Esophagus muscularis mucosa (tissue), 4 donors: ENCODE results near the gene CAMK1. TPM values are rescaled to one million over a fixed set of nuclear protein-coding genes. Genes with fewer than 3 reads are reported as not detected.

Source experiments
- DNase-seq: peaks from one replicate; pipeline ENCODE4 v3.0.0-alpha.2; 2017; ENCODE audit errors: extremely low spot score
- H3K27ac ChIP-seq, 4 donors: fragments of 200-600 bp; sonication (generic); replicated peaks in 1 of 4; 1 replicate in 3 of 4; 2 replicates in 1 of 4; pipeline ENCODE4 v1.5.1; 2016 to 2019; ENCODE audit warnings: mild to moderate bottlenecking in 1 of 4
- H3K27me3 ChIP-seq, 4 donors: fragments of 200-600 bp; sonication (generic); one replicate each; pipeline versions ENCODE4 v1.5.1 to v1.6.0; 2016 to 2019
- H3K36me3 ChIP-seq, 4 donors: fragments of 200-600 bp; sonication (generic); one replicate each; pipeline ENCODE4 v1.5.1; 2016 to 2019
- H3K4me1 ChIP-seq, 4 donors: fragments of 200-600 bp; sonication (generic); one replicate each; pipeline ENCODE4 v1.5.1; 2016 to 2019
- H3K4me3 ChIP-seq, 4 donors: fragments of 200-600 bp; sonication (generic); 1 replicate in 2 of 4; 2 replicates in 2 of 4; pipeline ENCODE4 v1.5.1; 2016 to 2019; ENCODE audit warnings: mild to moderate bottlenecking in 4 of 4, moderate library complexity in 1 of 4
- H3K9me3 ChIP-seq, 4 donors: fragments of 200-600 bp; sonication (generic); 1 replicate in 3 of 4; 2 replicates in 1 of 4; pipeline ENCODE4 v1.5.1; 2016 to 2019
- CTCF ChIP-seq, 3 experiments: fragments of 200-600 bp in 2 of 3; fragments of 450-650 bp in 1 of 3; sonication (generic) in 2 of 3; IDR thresholded peaks; one replicate each; pipeline ENCODE4 v1.5.1; 2017 to 2019; ENCODE audit warnings: antibody characterized with exemption in 3 of 3, mild to moderate bottlenecking in 2 of 3, moderate library complexity in 1 of 3
- EP300 ChIP-seq: sonication (generic); formaldehyde crosslinking; IDR thresholded peaks from one replicate; pipeline ENCODE4 v1.6.1; 2017; ENCODE audit warnings: antibody characterized with exemption
- POLR2A ChIP-seq: fragments of 450-650 bp; IDR thresholded peaks from one replicate; pipeline ENCODE4 v1.6.1; 2017; ENCODE audit warnings: antibody characterized with exemption, moderate library complexity, mild to moderate bottlenecking, low read depth
- POLR2AphosphoS5 ChIP-seq, 2 donors: sonication (generic); formaldehyde crosslinking; IDR thresholded peaks; one replicate each; pipeline ENCODE4 v1.6.1; 2017; ENCODE audit warnings: antibody characterized with exemption in 2 of 2
- WGBS: methylation state at CpG from one replicate; pipeline ENCODE4 v1.1.5; 2018; 5-methylcytosine and 5-hydroxymethylcytosine counted together
- intact Hi-C: fragments of 100-400 bp; cut with DNase I; formaldehyde crosslinking; loops from one replicate; pipeline ENCODE4 v1.15.1; 2023
- total RNA-seq, 4 donors: library from RNA; depleted of rRNA; stranded (reverse); fragments of >200 nt; gene quantifications; one replicate each; pipeline versions ENCODE4 v1.1.0 to v1.2.1, GENCODE V29; 2016

CAMK1 gene
- total RNA-seq, 4 donors from 2014 or later = 53.6 to 78.9 (median 70.2) TPM

- peaks cover 57 to 74% (median 68%) of the 10 kb centered on the region in 4 donors for H3K36me3 ChIP-seq
- no peaks in the 10 kb centered on the region for H3K9me3 ChIP-seq
- no peak overlapping the region for H3K27ac ChIP-seq
- intact Hi-C loops = no loop called here
- no peak for DNase-seq
- no peak overlapping the region for H3K4me3 ChIP-seq
- no peak for TF ChIP-seq POLR2A
- no peak for TF ChIP-seq POLR2AphosphoS5 (IDR thresholded peaks at IDR 0.05)
- TF ChIP-seq EP300 = no peak
- no peak for TF ChIP-seq CTCF (IDR thresholded peaks at IDR 0.05)
- peaks cover 15 to 26% (median 23%) of the 10 kb centered on the region in 4 donors for H3K4me1 ChIP-seq
- 83% methylated on average over 5 of the region's 5 CpGs for WGBS
- H3K27me3 ChIP-seq = no peaks in the 10 kb centered on the region
These were observed 23.4 kb downstream of the CAMK1 start for GRCh38 chr3:9746330-9746729.

GRCh38 chr3:9745521-9745920, 24.2 kb downstream of the CAMK1 start:
- intact Hi-C loops = no loop called here
- WGBS = 89% methylated on average over 8 of the region's 12 CpGs
- H3K4me1 ChIP-seq = peaks cover 9 to 18% (median 14%) of the 10 kb centered on the region in 4 donors
- H3K9me3 ChIP-seq = no peaks in the 10 kb centered on the region
- no peak overlapping the region for H3K4me3 ChIP-seq
- H3K27ac ChIP-seq = no peak overlapping the region
- H3K36me3 ChIP-seq = peaks cover 65 to 83% (median 76%) of the 10 kb centered on the region in 4 donors
- no peak for TF ChIP-seq CTCF (IDR thresholded peaks at IDR 0.05)
- TF ChIP-seq POLR2A = no peak
- no peak for TF ChIP-seq EP300
- no peak for TF ChIP-seq POLR2AphosphoS5 (IDR thresholded peaks at IDR 0.05)
- no peak for DNase-seq
- no peaks in the 10 kb centered on the region for H3K27me3 ChIP-seq

- Histone ChIP-seq H3K4me3 (no peak overlapping the region), H3K27me3 (no peaks in the 10 kb centered on the region), H3K27ac (no peak overlapping the region), H3K4me1 (peaks cover 4 to 11% (median 8%) of the 10 kb centered on the region in 4 donors), H3K9me3 (no peaks in the 10 kb centered on the region), H3K36me3 (peaks cover 79 to 96% (median 89%) of the 10 kb centered on the region in 4 donors)
- 97% methylated on average over 6 of the region's 13 CpGs for WGBS
- DNase-seq = no peak
- TF ChIP-seq CTCF (IDR thresholded peaks at IDR 0.05) = no peak
- TF ChIP-seq EP300 = no peak
- TF ChIP-seq POLR2A = no peak
- TF ChIP-seq POLR2AphosphoS5 (IDR thresholded peaks at IDR 0.05) = no peak
- intact Hi-C loops = no loop called here
These were observed 25.6 kb downstream of the CAMK1 start for GRCh38 chr3:9744162-9744561.

GRCh38 chr3:9743548-9743947, 26.2 kb downstream of the CAMK1 start:
- no peak overlapping the region for H3K4me3 ChIP-seq
- H3K9me3 ChIP-seq = no peaks in the 10 kb centered on the region
- WGBS = 91% methylated on average over 18 of the region's 18 CpGs
- peaks cover 85 to 100% (median 95%) of the 10 kb centered on the region in 4 donors for H3K36me3 ChIP-seq
- DNase-seq = no peak
- no peak for TF ChIP-seq POLR2A
- TF ChIP-seq EP300 = no peak
- no peak for TF ChIP-seq CTCF (IDR thresholded peaks at IDR 0.05)
- TF ChIP-seq POLR2AphosphoS5 (IDR thresholded peaks at IDR 0.05) = no peak
- no peaks in the 10 kb centered on the region for H3K27me3 ChIP-seq
- intact Hi-C loops = no loop called here
- no peak overlapping the region for H3K27ac ChIP-seq
- H3K4me1 ChIP-seq = peaks cover 0 to 5% (median 2%) of the 10 kb centered on the region in 4 donors

- Histone ChIP-seq H3K4me1 (peaks cover 0 to 3% (median 0%) of the 10 kb centered on the region in 4 donors), H3K9me3 (no peaks in the 10 kb centered on the region), H3K27me3 (no peaks in the 10 kb centered on the region), H3K36me3 (peaks cover 93 to 100% (median 100%) of the 10 kb centered on the region in 4 donors), H3K27ac (no peak overlapping the region), H3K4me3 (no peak overlapping the region)
- intact Hi-C loops = no loop called here
- DNase-seq = no peak
- TF ChIP-seq EP300 (no peak), POLR2A (no peak), POLR2AphosphoS5 (IDR thresholded peaks at IDR 0.05) (no peak), CTCF (IDR thresholded peaks at IDR 0.05) (no peak)
- WGBS = 100% methylated on average over 1 of the region's 1 CpG
These were observed 27.2 kb downstream of the CAMK1 start for GRCh38 chr3:9742560-9742959.
